B cell (primary cell): ENCODE data around the gene USP22. TPM values are rescaled to one million over a fixed set of nuclear protein-coding genes. Genes with fewer than 3 reads are reported as not detected.
A peak's percentile ranks its signal among the peaks of the same experiment; 100 is the strongest.

Source experiments
- ATAC-seq: fragments of 200-7000 bp; cut with Tn5 transposase; one replicate; pipeline ENCODE4 v1.10.0; 2021; ENCODE audit warnings: low read depth, mild to moderate bottlenecking, moderate number of reproducible peaks, moderate library complexity
- CTCF ChIA-PET: fragments of 350-600 bp; sonication (Branson Sonifier 250); formaldehyde crosslinking; loops from one replicate; lab custom pipeline; 2021; ENCODE audit warnings: antibody characterized with exemption, inconsistent platforms; lab: Charles Lee
- POLR2A ChIA-PET: fragments of 350-600 bp; sonication (Branson Sonifier 250); formaldehyde crosslinking; loops from one replicate; lab custom pipeline; 2021; ENCODE audit warnings: antibody characterized with exemption; lab: Charles Lee
- DNase-seq: peaks from one replicate; pipeline ENCODE4 v3.0.0; 2013
- H2AFZ ChIP-seq: 2 replicates; pipeline ENCODE4 v1.6.1; 2012; ENCODE audit warnings: mild to moderate bottlenecking, low read depth, low read length; ENCODE audit not compliant: insufficient read depth, poor library complexity, severe bottlenecking
- H3K27ac ChIP-seq, 2 donors: 1 replicate in 1 of 2; 2 replicates in 1 of 2; pipeline ENCODE4 v1.5.1; 2012 to 2013; ENCODE audit warnings: low read length in 2 of 2, mild to moderate bottlenecking in 2 of 2, moderate library complexity in 1 of 2
- H3K27me3 ChIP-seq, 4 experiments: fragments of 200-600 bp in 1 of 4; sonication (generic) in 1 of 4; replicated peaks in 1 of 4; 1 replicate in 2 of 4; 2 replicates in 2 of 4; pipeline versions ENCODE4 v1.6.1 to v1.7.0; 2013 to 2016; ENCODE audit warnings: low read length in 3 of 4, mild to moderate bottlenecking in 2 of 4, mixed read lengths in 1 of 4, moderate library complexity in 1 of 4; ENCODE audit not compliant: insufficient read depth in 4 of 4, control insufficient read depth in 3 of 4; ENCODE audit errors: control extremely low read depth in 1 of 4
- H3K36me3 ChIP-seq, 2 experiments: replicated peaks in 1 of 2; 1 replicate in 1 of 2; 2 replicates in 1 of 2; pipeline versions ENCODE4 v1.6.1 to v1.7.1; 2013; ENCODE audit warnings: low read length in 1 of 2; ENCODE audit not compliant: insufficient read depth in 2 of 2, control insufficient read depth in 1 of 2; ENCODE audit errors: control extremely low read depth in 1 of 2, extremely low read depth in 1 of 2
- H3K4me1 ChIP-seq, 2 donors: fragments of 200-600 bp in 1 of 2; sonication (generic) in 1 of 2; 1 replicate in 1 of 2; 2 replicates in 1 of 2; pipeline versions ENCODE4 v1.5.1 to v1.6.1; 2013 to 2017; ENCODE audit warnings: low read length in 2 of 2; ENCODE audit not compliant: control insufficient read depth in 2 of 2, insufficient read depth in 2 of 2
- H3K4me2 ChIP-seq: replicated peaks from 2 replicates; pipeline ENCODE3; 2012; ENCODE audit warnings: mild to moderate bottlenecking, low read depth, low read length; ENCODE audit not compliant: poor library complexity, severe bottlenecking
- H3K4me3 ChIP-seq, 5 experiments: fragments of 200-600 bp in 1 of 5; sonication (generic) in 1 of 5; 1 replicate in 3 of 5; 2 replicates in 2 of 5; pipeline versions ENCODE4 v1.5.1 to v1.7.0; 2011 to 2016; ENCODE audit warnings: low read length in 4 of 5, mild to moderate bottlenecking in 4 of 5, low read depth in 2 of 5, control low read depth in 1 of 5, moderate library complexity in 1 of 5; ENCODE audit not compliant: insufficient read depth in 1 of 5; ENCODE audit errors: control extremely low read depth in 1 of 5, extremely low read depth in 1 of 5
- H3K79me2 ChIP-seq: fragments of 200-600 bp; sonication (generic); one replicate; pipeline ENCODE4 v1.6.0; 2016; ENCODE audit warnings: low read length; ENCODE audit not compliant: control insufficient read depth, insufficient read depth
- H3K9ac ChIP-seq: fragments of 200-600 bp; sonication (generic); 2 replicates; pipeline ENCODE4 v1.6.1; 2017; ENCODE audit warnings: mild to moderate bottlenecking, low read length, moderate library complexity
- H3K9me3 ChIP-seq, 3 donors: one replicate each; pipeline versions ENCODE4 v1.6.1 to v1.7.1; 2013; ENCODE audit warnings: low read length in 2 of 3; ENCODE audit not compliant: control insufficient read depth in 2 of 3, insufficient read depth in 1 of 3; ENCODE audit errors: control extremely low read depth in 1 of 3
- H4K20me1 ChIP-seq: 2 replicates; pipeline ENCODE4 v1.6.0; 2012; ENCODE audit warnings: mild to moderate bottlenecking, low read length; ENCODE audit not compliant: insufficient read depth, control insufficient read depth, poor library complexity, severe bottlenecking
- H3K27ac Mint-ChIP-seq: one replicate; pipeline ENCODE4 v1.8.0; 2021; ENCODE audit warnings: mixed read lengths
- H3K27me3 Mint-ChIP-seq: one replicate; pipeline ENCODE4 v1.8.0; 2021; ENCODE audit warnings: mixed read lengths
- H3K4me1 Mint-ChIP-seq: one replicate; pipeline ENCODE4 v1.8.0; 2021; ENCODE audit warnings: mixed read lengths
- H3K4me3 Mint-ChIP-seq: one replicate; pipeline ENCODE4 v1.8.0; 2021; ENCODE audit warnings: mixed read lengths
- H3K9me3 Mint-ChIP-seq: one replicate; pipeline ENCODE4 v1.8.0; 2022; ENCODE audit warnings: mixed read lengths; ENCODE audit not compliant: insufficient read depth
- EZH2 ChIP-seq: IDR thresholded peaks from 2 replicates; pipeline ENCODE4 v1.6.1; 2012; ENCODE audit warnings: borderline replicate concordance, low read depth, mild to moderate bottlenecking, moderate library complexity, low read length; ENCODE audit not compliant: insufficient read depth, poor library complexity, severe bottlenecking
- WGBS: methylation state at CpG from one replicate; pipeline ENCODE4 v1.1.5; 2013; ENCODE audit warnings: missing lambda C conversion rate; ENCODE audit not compliant: insufficient coverage; 5-methylcytosine and 5-hydroxymethylcytosine counted together
- intact Hi-C: fragments of 100-400 bp; cut with micrococcal nuclease; formaldehyde crosslinking; loops from one replicate; pipeline ENCODE4 v1.10.0; 2022
- polyA plus RNA-seq: library from polyadenylated mRNA; depleted of rRNA; stranded (reverse); fragments of >200 nt; gene quantifications from 2 replicates; pipeline ENCODE4 v1.2.3, GENCODE V29; 2012
- total RNA-seq, 2 donors: library from RNA; stranded (reverse); fragments of 120-200 nt in 1 of 2; gene quantifications; 1 replicate in 1 of 2; 2 replicates in 1 of 2; pipeline versions ENCODE4 v1.2.3 to v1.2.4, GENCODE V29; 2013 to 2022
- TF ChIP-seq, protein P1 (sequence below): fragments of 200-600 bp; IDR thresholded peaks from one replicate; pipeline ENCODE4 v1.8.0; 2022; ENCODE audit warnings: antibody characterized with exemption, mild to moderate bottlenecking

The USP22 gene
- total and polyA plus RNA-seq, 2 donors (not counting 1 experiment from before 2014, with no cell fraction given): 74.3 to 167 TPM

DNA sequence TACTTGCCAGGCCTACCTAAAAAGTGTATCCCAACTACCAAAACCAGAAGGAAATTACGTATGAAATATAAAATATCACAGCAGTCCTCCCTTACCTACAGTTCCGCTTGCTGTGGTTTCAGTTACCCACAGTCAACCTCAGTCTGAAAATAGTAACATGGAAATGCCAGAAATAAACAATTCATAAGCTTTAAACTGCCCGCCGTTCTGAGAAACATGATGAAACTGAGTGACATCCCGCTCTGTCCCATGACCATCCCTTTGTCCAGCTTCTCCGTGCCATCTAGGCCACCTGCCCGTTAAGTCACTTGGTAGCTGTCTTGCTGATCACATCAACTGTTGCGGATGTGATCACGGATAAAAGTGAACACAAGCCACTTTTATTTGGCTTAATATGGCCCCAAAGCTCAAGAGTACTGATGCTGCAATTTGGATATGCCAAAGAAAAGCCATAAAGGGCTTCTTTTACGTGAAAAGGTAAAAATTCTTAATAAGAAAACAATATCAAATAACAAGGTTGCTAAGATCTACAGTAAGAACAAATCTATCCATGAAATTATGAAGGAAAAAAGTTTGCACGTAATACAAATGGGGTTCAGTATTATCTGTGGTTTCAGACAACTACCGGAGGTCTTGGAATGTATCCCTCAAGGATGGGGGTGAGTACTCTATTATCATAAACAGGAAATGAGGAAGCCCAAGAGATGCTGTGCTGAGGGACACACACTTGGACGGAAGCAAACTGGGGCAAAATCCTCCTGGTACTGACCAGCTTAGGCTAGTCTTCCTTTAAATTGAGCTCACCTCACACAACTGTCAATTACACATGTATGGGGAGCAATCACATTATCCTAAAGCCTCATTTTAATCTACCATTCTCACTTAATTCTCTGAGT, 8.2 kb downstream of the USP22 start:
- Mint-ChIP-seq H3K4me1 (peaks cover 81% of the 10 kb centered on the region), H3K27me3 (no peaks in the 10 kb centered on the region), H3K27ac (peak overlapping the region; percentile 83), H3K9me3 (no peaks in the 10 kb centered on the region), H3K4me3 (peak overlapping the region; percentile 72)
- peaks cover 10 to 11% of the 10 kb centered on the region in 2 experiments for H3K36me3 ChIP-seq
- H2AFZ ChIP-seq: peak overlapping the region; percentile 52
- ChIA-PET POLR2A (interaction anchor here (1.1 kb wide), 1 partner anchor 9 kb away, joined by 11 read pairs; the partner anchor contains the start of gene USP22), CTCF (interaction anchor here (0.8 to 2.2 kb wide), 9 partner anchors 9 to 479 kb away, joined by 3 to 13 read pairs (median 4); partner anchors contain the start of gene USP22)
- peak overlapping the region; percentile 65 for H3K9ac ChIP-seq
- TF ChIP-seq, protein P1, sequence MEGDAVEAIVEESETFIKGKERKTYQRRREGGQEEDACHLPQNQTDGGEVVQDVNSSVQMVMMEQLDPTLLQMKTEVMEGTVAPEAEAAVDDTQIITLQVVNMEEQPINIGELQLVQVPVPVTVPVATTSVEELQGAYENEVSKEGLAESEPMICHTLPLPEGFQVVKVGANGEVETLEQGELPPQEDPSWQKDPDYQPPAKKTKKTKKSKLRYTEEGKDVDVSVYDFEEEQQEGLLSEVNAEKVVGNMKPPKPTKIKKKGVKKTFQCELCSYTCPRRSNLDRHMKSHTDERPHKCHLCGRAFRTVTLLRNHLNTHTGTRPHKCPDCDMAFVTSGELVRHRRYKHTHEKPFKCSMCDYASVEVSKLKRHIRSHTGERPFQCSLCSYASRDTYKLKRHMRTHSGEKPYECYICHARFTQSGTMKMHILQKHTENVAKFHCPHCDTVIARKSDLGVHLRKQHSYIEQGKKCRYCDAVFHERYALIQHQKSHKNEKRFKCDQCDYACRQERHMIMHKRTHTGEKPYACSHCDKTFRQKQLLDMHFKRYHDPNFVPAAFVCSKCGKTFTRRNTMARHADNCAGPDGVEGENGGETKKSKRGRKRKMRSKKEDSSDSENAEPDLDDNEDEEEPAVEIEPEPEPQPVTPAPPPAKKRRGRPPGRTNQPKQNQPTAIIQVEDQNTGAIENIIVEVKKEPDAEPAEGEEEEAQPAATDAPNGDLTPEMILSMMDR: no peak
- TF ChIP-seq EZH2: no peak
- peak overlapping the region; percentile 28 to 64 (median 45) for H3K4me3 ChIP-seq
- no peaks in the 10 kb centered on the region for H3K9me3 ChIP-seq
- H4K20me1 ChIP-seq: peaks cover 96% of the 10 kb centered on the region
- DNase-seq: peak; percentile 78
- H3K27me3 ChIP-seq: no peaks in the 10 kb centered on the region
- ATAC-seq: peak; percentile 76
- H3K4me1 ChIP-seq: peaks cover 73 to 82% of the 10 kb centered on the region in 2 donors
- intact Hi-C loops: loop anchor here (1.0 kb wide), 1 partner anchor 9 kb away; the partner anchor contains the start of gene USP22
- H3K27ac ChIP-seq: peak overlapping the region; percentile 89 to 96
- WGBS: 4% methylated on average over 9 of the region's 13 CpGs
- H3K4me2 ChIP-seq: peak overlapping the region; percentile 82
- peaks cover 100% of the 10 kb centered on the region for H3K79me2 ChIP-seq
